KG1 (cell line): ENCODE results near the gene SLC16A1.
"Not testable (repeated sequence)": the region's sequence is repeated elsewhere in the genome, so short reads cannot be mapped to it uniquely, and the experiment has no call there.

Experiments used
- DNase-seq: peaks from one replicate; lab custom pipeline; 2025; lab: John Stamatoyannopoulos, UW

The SLC16A1 gene

GRCh38 chr1:112955773-112956543 is at the start of gene SLC16A1:
Gene SLC16A1, minus strand, starts transcription at chr1:112956196. Its CDS starts 26,888 bp downstream, at chr1:112929308.
- DNase-seq, result peak; percentile 75

GRCh38 chr1:113003751-113004690 is 48.0 kb upstream of the SLC16A1 start:
- no peak for DNase-seq

GRCh38 chr1:113002297-113002696 is 46.3 kb upstream of the SLC16A1 start:
- no peak for DNase-seq

GRCh38 chr1:112998592-112999235 is 42.7 kb upstream of the SLC16A1 start:
- no peak for DNase-seq

- DNase-seq, result no peak
Observed at GRCh38 chr1:112997781-112998180, 41.8 kb upstream of the SLC16A1 start.

GRCh38 chr1:112995890-112996289 is 39.9 kb upstream of the SLC16A1 start:
- DNase-seq, result no peak

- DNase-seq, result not testable (repeated sequence)
Observed at GRCh38 chr1:112995021-112995420, 39.0 kb upstream of the SLC16A1 start.

GRCh38 chr1:112992780-112993179 is 36.8 kb upstream of the SLC16A1 start:
- no peak for DNase-seq

- no peak for DNase-seq
Observed at GRCh38 chr1:112991402-112992120, 35.6 kb upstream of the SLC16A1 start.

GRCh38 chr1:112990271-112990670 is 34.3 kb upstream of the SLC16A1 start:
- no peak for DNase-seq

GRCh38 chr1:112988367-112988766 is 32.4 kb upstream of the SLC16A1 start:
- no peak for DNase-seq

GRCh38 chr1:112985123-112985522 is 29.1 kb upstream of the SLC16A1 start:
- no peak for DNase-seq

GRCh38 chr1:112983537-112984131 is 27.6 kb upstream of the SLC16A1 start:
- DNase-seq, result no peak

- no peak for DNase-seq
Observed at GRCh38 chr1:112982853-112983536, 27.0 kb upstream of the SLC16A1 start.

GRCh38 chr1:112982328-112982727 is 26.3 kb upstream of the SLC16A1 start:
- no peak for DNase-seq

- not testable (repeated sequence) for DNase-seq
Observed at GRCh38 chr1:112981834-112982233, 25.8 kb upstream of the SLC16A1 start.

- DNase-seq, result no peak
Observed at GRCh38 chr1:112981426-112981825, 25.4 kb upstream of the SLC16A1 start.

GRCh38 chr1:112975336-112975735 is 19.3 kb upstream of the SLC16A1 start:
- DNase-seq, result no peak

- DNase-seq, result no peak
Observed at GRCh38 chr1:112974646-112975045, 18.6 kb upstream of the SLC16A1 start.

- no peak for DNase-seq
Observed at GRCh38 chr1:112973788-112974187, 17.8 kb upstream of the SLC16A1 start.

GRCh38 chr1:112971006-112971405 is 15.0 kb upstream of the SLC16A1 start:
- DNase-seq, result no peak
